ELF-1 (cell line): ENCODE measurements around the gene MYBPC3.
A peak's percentile ranks its signal among the peaks of the same experiment; 100 is the strongest.

Source experiments
- DNase-seq: peaks from one replicate; pipeline ENCODE4 v3.0.0-alpha.2; 2016; ENCODE audit warnings: low read depth, low spot score

Gene MYBPC3

DNA sequence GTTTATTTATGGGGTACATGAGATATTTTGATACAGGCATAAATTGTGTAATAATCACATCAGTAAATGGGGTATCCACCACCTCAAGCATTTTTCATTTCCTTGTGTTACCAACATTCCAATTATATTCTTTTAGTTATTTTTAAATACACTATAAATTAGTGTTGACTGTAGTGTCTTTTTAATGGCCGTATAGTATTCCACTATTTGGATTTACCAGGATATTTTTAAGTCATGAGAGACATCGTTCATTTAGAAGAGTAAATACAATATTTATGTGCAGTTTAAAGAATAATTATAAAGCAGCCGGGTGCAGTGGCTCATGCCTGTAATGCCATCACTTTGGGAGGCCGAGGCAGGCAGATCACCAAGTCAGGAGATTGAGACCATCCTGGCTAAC, 32.0 kb upstream of the MYBPC3 start:
- DNase-seq, result no peak

- no peak for DNase-seq
Observed at GRCh38 chr11:47383071-47383470, 30.6 kb upstream of the MYBPC3 start.

DNA sequence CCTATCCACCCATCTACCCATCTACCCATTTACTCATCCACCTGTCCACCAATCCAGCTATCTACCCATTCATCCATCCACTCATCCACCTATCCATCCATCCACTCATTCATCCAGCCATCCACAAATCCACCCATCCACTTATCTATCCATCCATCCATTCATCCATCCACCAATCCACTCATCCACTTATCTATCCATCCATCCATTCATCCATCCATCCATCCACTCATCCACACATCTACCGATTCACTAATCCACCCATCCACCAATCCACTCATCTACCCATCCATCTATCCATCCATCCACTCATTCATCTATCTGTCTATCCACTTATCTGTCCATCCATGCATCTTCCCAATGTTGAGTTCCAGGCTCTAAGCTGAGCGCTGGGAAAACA, 27.6 kb upstream of the MYBPC3 start:
- DNase-seq, result no peak

GRCh38 chr11:47379317-47379716, 26.8 kb upstream of the MYBPC3 start:
- DNase-seq, result no peak

DNA sequence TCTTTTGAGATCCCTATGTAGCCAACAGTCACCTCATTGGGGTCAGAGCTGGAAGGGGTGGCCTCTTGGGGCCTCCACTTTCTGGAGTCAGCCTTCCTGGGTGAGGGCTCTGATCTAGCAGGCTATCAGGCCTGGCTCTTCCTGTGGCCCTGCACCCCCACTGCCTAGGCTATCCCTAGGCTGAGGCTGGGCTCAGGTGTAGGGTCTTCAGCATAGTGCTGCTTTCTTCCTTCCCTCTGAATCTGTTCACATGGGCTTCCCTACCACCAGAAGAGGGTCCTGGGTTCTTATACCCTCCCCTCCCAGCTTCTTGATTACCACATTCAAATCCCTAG, 26.3 kb upstream of the MYBPC3 start:
- DNase-seq, result no peak

DNA sequence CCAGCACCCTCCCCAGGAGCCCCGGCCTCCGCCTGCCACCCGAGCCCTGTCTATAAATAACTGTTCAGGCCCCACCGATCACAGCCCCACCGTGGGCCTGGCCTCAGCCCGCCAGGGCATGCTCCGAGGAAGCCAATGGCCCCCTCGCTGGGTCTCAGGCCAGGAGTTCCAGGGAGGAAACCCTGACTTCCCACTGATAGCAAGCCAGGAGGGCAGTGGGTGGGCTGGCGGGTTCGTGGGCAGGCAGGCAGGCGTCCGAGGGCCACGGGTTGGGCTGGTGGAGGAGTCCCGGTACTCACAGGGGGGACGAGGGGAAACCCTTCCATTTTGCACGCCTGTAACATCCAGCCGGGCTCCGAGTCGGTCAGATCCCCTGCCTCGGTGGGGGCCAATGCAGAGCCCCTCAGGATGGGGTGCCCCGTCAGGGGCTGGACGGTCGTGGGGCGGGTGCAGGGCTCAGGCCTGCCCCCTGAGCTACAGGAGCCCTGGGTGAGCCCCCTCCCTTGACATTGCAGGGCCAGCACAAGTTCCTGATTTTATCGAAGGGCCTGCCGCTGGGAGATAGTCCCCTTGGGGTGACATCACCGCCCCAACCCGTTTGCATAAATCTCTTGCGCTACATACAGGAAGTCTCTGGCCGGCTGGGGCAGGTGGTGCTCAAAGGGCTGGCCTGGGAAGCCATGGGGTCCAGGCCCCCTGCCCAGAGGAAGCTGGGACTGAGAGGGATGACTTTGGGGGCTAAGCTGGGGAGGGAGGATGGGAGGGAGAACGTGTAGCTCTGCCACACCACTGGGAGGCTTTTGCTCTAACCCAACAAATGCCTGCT, 25.7 kb upstream of the MYBPC3 start, which contains the start of gene SPI1:
Gene SPI1 (minus strand): TSS at position 538 of the 826 bp plus-strand sequence. CDS start 194 bp downstream, at position 344.
- no peak for DNase-seq

GRCh38 chr11:47377571-47378009, 25.1 kb upstream of the MYBPC3 start:
- no peak for DNase-seq

DNA sequence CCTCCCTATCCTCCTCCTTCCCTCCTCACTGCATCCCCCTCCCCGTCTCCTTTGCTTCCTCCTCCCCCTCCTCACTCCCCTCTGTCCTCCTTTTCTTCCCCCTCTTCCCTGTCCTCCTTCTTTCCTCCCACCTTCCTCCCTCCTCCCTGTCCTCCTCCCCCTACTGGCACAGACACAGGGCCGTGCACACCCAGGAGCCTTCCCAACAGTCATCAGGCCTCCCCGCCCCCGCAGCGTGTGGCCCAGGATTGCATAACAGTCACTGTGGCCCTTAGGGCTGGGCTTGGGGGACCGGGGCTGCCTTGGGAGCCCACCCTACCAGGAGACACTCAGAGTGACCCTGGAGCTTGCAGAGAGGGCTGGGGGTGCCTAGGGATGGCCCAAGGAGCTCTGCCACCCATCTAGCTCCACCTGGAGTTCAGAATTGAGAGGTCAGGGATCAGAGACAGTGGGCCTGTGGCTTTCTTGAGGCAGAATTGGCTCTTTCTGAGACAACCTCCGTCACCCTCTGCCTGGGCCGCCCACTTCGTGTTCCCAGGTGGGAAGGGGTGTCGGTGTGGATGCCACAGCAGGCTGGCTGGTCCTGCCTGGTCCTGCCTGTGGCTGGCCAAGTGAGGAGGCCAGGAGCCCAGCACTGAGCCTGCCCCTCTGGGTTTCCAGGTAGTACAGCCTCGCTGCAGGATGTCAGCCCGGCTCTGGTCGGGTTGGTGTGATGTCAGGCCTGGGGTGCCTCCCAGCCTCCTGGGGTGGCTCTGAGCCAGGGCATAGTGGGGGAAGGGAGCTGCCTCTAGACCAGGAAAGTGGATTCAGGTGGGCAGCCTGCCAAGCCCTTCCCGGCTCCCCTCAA, 24.2 kb upstream of the MYBPC3 start:
- no peak for DNase-seq

GRCh38 chr11:47376107-47376524, 23.6 kb upstream of the MYBPC3 start:
- DNase-seq, result no peak

GRCh38 chr11:47375546-47376085, 23.1 kb upstream of the MYBPC3 start:
- no peak for DNase-seq

DNA sequence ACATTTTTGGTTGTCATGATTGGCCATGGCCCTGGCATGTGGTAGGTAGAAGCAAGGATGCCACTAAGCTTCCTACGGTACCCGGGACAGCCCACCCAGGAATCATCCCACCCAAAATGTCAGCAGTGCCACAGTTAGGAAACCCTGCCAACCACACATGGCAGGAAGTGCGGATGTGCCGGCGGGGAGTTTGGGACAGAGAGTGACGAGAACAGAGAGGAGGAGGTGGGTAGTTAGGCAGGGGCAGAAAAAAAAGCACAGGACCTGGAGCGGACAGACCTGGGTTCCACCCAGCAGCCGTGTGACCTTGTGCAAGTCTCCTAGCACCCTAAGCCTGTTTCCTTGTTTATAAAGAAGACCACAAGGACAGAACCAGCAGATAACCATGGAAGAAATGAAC, 22.5 kb upstream of the MYBPC3 start:
- no peak for DNase-seq

GRCh38 chr11:47374720-47375019, 22.2 kb upstream of the MYBPC3 start:
- DNase-seq, result no peak

DNA sequence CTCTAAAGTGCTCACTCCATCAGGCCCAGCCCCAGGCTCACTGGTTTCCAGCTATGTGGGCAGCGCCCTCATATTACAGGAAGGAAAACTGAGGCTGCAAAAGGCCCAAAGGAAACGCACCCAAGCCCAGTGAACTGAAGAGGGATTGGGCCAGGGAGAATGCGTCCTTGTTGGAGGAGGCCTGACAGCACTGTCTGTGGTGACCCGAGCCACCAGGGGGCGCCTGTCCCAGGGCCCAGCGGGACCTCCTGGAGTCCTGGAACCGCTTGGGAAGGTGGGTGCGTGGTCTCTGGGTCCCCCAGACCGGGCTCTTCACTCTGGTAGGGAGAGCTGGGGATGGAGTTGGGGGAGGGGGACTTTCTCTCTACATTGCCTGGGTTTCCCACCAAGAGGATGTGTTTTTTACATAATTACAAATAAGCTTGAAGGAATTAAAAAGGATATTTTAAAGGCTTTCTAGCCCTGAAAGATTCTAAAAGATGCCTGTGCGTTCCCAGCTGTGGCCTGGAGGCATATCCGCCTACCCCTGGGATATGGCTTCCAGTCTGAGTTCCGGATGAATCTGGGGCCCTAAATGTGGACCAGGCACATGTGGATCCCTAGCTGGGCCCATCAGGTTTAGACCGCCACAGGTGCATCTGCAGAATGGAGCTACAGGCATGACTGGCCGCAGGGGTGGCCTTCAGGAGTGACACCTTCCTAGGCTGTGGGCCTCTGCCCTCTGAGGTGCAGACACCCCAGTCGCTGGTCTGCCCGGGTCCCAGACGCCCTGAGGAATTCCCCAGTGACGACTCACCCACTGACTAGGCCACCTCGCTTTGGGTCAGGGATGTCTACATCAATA, 21.6 kb upstream of the MYBPC3 start:
- peak; percentile 86 for DNase-seq

GRCh38 chr11:47372422-47372821, 19.9 kb upstream of the MYBPC3 start:
- no peak for DNase-seq

DNA sequence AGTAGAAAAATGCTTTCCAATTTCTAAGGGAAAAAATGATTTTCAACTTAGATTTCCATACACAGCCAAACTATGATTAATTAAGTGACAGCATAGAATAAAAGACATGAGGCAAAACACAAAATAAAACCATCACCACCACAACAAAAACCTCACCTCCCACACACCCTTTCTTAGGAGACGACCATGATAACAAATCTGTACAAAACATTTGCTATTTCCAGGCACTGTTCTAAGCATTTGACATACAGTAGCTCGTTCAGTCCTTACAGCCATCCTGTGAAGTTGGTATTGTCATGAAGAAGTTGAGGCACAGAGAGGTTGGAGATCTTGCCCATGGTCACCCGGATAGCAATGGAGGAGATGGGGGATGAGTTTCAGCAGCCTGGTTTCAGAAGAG, 17.2 kb upstream of the MYBPC3 start:
- DNase-seq, result no peak

- no peak for DNase-seq
Observed at GRCh38 chr11:47366020-47366490, 13.6 kb upstream of the MYBPC3 start.

GRCh38 chr11:47361419-47361818, 8.9 kb upstream of the MYBPC3 start:
- DNase-seq, result no peak

DNA sequence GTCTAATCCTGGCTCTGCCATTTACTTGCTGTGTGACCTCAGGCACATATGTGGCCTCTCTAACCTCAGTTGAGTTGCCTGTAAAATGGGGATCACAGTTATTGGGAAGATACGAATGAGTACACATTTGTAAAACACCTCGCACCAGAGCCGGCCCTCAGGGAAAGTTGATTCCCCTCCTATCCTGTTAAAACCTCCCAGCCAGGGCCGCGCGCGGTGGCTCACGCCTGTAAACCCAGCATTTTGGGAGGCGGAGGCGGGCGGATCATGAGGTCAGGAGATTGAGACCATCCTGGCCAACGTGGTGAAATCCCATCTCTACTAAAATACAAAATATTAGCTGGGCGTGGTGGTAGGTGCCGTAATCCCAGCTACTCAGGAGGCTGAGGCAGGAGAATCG, 7.8 kb upstream of the MYBPC3 start:
- no peak for DNase-seq

DNA sequence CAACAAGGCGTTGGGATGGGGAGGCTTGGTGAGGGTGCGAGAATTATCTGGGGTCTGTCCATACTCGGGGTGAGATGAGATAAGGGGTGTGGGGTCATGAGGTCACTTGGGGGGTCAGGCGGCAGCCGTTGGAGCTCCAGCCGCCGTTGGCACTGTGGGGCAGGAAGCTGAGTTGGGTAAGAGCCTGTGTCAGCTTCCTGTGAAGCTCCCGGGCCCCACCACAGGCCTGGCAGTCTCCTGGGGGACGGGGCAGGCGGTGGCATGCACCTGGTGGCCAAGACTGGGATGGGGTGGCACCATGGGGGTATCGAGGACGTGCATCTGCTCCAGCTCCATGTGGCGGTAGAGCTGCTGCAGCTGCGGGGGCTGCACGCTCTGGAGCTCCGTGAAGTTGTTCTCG, 7.1 kb upstream of the MYBPC3 start:
- DNase-seq, result no peak

DNA sequence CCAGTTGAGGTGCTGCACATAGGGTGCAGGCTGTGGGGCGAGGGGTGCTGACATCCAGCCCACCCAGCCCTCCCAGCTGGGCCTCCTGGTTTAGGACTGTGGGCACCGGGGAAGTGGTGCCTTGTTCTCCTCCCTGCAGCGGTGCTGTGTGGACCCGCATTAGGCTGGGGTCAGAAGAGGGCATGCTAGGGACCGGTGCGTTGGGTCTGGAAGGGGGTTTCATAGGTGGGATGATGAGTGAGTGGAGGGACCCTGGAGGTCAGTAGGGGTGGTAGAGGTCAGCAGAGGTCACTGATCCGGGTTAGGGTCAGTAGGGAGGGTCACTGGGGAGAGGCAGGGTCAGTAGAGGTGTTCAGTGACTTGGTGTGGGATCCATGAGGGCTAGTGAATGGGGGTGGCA, 6.7 kb upstream of the MYBPC3 start:
- DNase-seq, result no peak

- DNase-seq, result no peak
Observed at GRCh38 chr11:47358731-47359051, 6.2 kb upstream of the MYBPC3 start.
